HG03159 (cell line): ENCODE measurements around the gene MAPKAPK3.

Experiments
- ATAC-seq: cut with Tn5 transposase; IDR thresholded peaks from one replicate; pipeline ENCODE4 v1.9.1; 2021; ENCODE audit warnings: mild to moderate bottlenecking, moderate library complexity; ENCODE audit not compliant: unreplicated experiment

Gene MAPKAPK3

GRCh38 chr3:50607271-50608091 lies 9.5 kb upstream of the MAPKAPK3 start:
- ATAC-seq = no peak

DNA sequence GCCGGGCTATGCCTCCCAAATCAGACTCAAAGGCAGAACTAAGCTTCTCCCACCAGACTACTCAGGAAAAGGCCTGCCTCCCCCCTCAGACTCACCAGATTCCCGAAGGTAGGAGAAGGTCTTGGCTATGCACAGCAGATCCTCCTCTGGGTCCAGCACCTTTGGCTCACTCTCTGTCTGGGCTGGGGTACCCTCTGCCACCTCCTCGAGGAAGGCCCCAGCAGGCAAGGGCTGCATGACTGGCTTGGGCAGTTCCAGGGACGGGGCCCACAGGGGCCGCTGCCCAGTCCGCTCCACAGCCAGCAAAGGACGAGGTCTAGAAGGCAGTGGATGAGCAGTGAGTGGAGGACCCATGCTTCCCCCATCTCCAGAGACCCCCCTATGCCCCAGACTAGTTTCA lies 8.7 kb upstream of the MAPKAPK3 start:
- no peak for ATAC-seq

- ATAC-seq = no peak
Observed at GRCh38 chr3:50609071-50609762, 7.7 kb upstream of the MAPKAPK3 start.

DNA sequence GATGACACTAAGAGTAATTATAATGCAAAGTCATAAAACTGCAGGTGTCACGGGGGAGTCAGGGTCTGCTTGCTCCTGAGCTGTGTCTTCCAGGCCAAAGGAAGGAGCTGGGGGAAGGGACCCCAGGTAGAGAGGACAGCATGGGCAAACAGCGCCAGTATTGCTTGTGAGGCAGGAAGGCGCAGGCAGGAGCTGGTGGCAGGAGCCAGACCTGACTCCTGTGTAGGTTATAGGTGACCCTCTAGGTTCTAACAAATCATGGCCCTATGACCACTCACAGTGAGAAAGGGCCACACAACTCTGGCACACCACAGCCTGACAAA lies 7.2 kb upstream of the MAPKAPK3 start:
- no peak for ATAC-seq

GRCh38 chr3:50610181-50610971 lies 6.6 kb upstream of the MAPKAPK3 start:
- no peak for ATAC-seq

GRCh38 chr3:50610992-50611463 lies 5.9 kb upstream of the MAPKAPK3 start:
- no peak for ATAC-seq

- ATAC-seq = peak; percentile 69
Observed at GRCh38 chr3:50611464-50612233, 5.3 kb upstream of the MAPKAPK3 start, which contains the start of gene CISH. Gene CISH (minus strand): TSS chr3:50611774. CDS start chr3:50611650, 124 bp downstream.

- ATAC-seq = peak; percentile 6
Observed at GRCh38 chr3:50612234-50612882, 4.6 kb upstream of the MAPKAPK3 start.

GRCh38 chr3:50612970-50613846 lies 3.7 kb upstream of the MAPKAPK3 start:
- no peak for ATAC-seq

DNA sequence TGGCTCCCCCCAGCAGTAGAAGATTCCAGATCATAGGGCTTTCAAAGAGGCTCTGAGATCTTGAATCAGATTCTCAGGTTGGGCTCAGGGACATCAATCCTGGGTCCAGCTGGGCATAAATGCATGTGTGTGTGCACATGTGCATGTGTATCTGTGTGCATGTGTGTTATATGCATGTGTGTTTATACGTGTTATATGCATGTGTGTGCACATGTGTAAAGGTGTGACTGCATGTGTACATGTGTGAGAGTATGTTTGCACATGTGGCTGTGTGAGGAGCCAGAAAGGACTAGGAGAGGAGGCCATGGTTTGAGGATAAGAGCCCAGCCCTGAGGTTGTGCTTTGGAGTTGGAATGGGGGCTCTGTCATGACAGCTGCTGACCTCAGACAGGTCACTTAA lies 1.8 kb upstream of the MAPKAPK3 start:
- no peak for ATAC-seq

GRCh38 chr3:50616003-50616769 lies 765 bp upstream of the MAPKAPK3 start:
- peak; percentile 34 for ATAC-seq

- ATAC-seq = peak; percentile 64
Observed at GRCh38 chr3:50616770-50617095, 218 bp upstream of the MAPKAPK3 start.

GRCh38 chr3:50617911-50618481 lies 1.0 kb downstream of the MAPKAPK3 start:
- no peak for ATAC-seq

DNA sequence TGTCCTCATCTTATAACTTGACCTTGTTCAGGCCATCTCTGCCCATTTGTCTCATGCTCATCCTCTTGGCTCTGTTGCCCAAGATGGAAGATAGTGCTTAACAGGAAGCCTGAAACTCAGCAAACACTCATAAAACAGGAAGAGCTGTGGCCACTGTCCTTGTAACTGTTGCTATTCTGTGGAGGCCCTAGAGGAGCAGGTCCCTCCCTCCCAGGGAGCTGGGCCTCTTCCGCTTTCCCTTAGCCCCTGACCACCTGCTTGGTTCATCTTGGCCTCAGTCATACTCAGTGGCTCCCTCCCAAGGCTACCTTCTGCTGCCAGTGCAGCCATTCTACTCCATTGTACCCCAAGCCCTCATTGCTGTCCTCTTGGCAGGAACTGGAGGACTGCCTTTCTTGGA lies 3.5 kb downstream of the MAPKAPK3 start:
- no peak for ATAC-seq

DNA sequence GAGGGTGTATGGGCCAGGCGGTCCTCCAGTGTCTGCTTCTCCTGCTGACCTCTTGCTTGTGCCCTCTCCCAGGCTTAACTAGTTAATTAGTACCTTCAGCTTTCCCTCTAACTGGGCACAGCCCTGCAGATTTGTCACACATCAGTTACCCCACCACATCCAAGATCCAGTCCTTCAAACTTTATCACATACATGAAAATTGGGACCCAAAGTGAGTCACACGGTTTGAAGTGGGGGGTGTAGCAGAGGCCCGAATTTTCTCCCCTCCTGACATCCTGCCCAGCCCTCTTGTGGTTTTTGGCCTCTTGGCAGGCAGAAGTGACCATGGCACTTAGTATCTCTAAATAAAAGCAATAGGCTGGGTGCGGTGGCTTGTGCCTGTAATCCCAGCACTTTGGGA lies 3.9 kb downstream of the MAPKAPK3 start:
- no peak for ATAC-seq

GRCh38 chr3:50622881-50623280 lies 5.9 kb downstream of the MAPKAPK3 start:
- ATAC-seq = no peak

DNA sequence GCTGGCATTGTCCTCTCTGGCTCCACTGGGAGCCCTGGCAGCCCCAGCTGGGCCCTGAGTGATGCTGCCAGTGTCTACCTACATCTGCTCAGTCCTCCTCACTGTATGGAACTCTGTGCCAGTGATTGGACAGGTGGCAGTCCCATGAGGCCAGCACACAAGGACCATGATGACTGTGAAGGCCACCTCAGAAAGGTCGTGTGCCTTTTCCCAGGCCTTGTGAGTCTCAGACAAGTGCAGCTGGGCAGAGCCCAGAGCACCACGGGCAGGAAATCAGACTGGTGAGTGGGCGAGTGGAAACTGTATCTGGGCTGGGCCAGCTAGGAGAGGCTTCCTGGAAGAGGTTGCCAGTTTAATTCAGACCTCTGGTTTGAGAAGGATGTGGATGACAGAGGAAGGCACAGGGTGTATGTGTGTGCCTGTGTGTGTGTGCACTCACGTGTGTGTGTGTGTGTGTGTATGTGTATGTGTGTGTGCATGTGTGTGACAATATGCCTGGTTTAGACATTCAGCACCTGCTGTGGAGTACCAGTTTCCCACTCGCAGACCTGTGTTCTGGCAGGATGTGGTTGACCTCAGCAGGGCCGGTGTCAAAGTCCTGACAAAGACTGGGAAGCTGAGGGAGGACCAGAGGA lies 7.0 kb downstream of the MAPKAPK3 start:
- ATAC-seq = no peak

- no peak for ATAC-seq
Observed at GRCh38 chr3:50624634-50625033, 7.7 kb downstream of the MAPKAPK3 start.
